Measurements from ENCODE around the gene HSPBAP1.
A peak's percentile ranks its signal among the peaks of the same experiment; 100 is the strongest.

Gene HSPBAP1

GRCh38 chr3:122793568-122794416 lies at the start of gene HSPBAP1:
Gene HSPBAP1 (minus strand): TSS chr3:122793831. CDS start chr3:122793680, 151 bp downstream.
- peak; percentile 92 for DNase-seq
- ATAC-seq, result peak; percentile 59

DNA sequence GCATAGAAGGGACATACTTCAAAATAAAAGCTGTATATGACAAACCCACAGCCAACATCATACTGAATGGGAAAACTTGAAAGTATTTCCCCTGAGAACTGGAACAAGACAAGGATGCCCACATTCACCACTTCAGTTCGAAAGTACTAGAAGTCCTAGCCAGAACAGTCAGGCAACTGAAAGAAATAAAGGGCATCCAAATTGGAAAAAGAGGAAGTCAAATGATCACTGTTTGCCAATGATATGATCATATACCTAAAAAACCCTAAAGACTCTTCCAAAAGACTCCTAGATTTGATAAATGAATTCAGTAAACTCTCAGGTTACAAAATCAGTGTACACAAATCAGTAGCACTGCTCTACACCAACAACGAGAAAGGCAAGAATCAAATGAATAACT lies 42.0 kb upstream of the HSPBAP1 start:
- ATAC-seq (no peak), DNase-seq (no peak)

DNA sequence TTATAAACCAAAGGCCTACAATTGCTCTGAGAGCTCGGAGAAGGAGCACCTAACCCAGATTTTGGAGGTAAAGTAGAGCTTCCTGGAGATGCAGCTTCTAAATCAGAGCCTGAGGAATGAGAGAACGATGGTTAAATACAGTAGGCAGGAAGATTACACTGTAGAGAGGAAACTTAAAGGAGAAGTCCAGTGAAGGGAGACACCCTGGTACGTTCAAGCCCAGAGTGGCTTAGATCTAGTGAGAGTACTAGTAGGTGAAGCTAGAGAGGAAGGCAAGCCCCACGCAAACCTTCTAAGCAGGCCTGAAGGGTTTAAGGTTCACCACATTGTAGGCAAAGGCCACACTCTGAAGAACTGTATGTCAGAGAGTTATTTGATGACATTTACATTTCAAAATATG lies 34.6 kb upstream of the HSPBAP1 start:
- no peak for ATAC-seq
- no peak for DNase-seq

DNA sequence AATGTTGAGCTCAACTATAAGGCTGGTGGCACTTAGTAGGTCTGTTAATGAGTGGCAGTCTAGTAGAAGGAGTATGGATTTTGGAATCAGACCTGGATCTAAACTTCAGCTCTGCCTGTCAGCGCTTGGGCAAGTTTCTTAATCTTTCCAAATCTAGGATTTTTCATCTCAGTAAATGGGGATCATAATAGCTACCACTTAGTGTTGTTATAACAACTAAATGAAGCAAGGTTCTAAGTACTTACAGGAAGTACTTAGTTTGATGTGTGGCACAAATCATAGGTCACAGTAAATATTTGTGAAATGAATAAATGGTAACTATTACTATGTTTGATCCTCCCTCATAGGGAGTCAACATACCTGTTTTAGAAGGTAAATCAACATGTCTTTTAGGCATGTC lies 32.6 kb upstream of the HSPBAP1 start:
- ATAC-seq, result no peak
- no peak for DNase-seq

GRCh38 chr3:122825460-122825859 lies 31.8 kb upstream of the HSPBAP1 start:
- no peak for ATAC-seq
- no peak for DNase-seq

- no peak for ATAC-seq
- no peak for DNase-seq
Measured at GRCh38 chr3:122824465-122825381, 31.1 kb upstream of the HSPBAP1 start.

DNA sequence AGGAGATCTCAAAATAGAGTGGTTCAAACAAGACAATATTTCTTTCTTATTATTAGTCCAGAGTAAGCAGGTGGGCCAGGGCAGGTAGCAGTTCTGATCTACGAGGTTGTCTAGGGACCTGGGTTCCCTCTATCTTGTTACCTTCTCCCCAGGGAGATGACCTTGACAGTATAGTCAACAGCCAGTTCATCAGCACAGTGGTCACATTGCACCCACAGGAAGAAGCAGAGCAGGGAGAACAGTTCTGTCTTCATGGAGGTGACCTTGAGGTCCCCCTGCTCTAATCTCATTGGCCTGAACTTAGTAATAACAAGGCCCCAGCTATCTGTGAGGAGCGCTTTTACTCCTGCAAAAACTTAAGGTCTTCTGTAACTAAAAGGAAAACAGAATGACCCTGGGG lies 23.0 kb upstream of the HSPBAP1 start:
- no peak for ATAC-seq
- DNase-seq, result no peak

GRCh38 chr3:122810734-122811133 lies 17.1 kb upstream of the HSPBAP1 start:
- ATAC-seq (no peak), DNase-seq (no peak)

- DNase-seq (no peak), ATAC-seq (no peak)
Measured at GRCh38 chr3:122803977-122804376, 10.3 kb upstream of the HSPBAP1 start.

GRCh38 chr3:122802323-122802722 lies 8.7 kb upstream of the HSPBAP1 start:
- ATAC-seq, result no peak
- no peak for DNase-seq

DNA sequence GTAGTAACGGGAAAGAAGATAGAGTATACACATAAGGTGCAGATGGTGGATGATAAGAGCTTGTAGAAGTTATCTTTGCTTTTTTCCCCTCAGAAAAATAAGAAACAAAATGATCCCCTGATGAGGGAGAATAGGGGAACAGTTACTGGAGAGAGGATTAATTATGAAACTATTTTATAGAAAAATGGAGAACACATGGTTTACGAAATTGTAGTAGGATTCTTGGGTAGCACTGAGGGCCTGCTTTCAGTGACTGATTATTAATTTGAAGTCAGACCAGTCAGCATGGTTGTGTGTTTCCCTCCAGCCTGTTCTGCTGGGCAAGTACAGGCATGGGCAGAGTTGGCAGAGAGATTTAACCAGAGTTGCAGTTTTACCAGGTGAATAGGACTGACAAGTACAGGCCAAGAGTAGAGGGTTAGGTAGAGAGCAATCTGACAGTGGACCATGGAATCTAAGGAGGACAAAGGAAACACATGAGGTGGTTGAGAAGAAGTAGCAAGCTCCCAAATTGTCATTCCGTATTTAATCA lies 7.1 kb upstream of the HSPBAP1 start:
- no peak for ATAC-seq
- no peak for DNase-seq

GRCh38 chr3:122800031-122800430 lies 6.4 kb upstream of the HSPBAP1 start:
- DNase-seq (no peak), ATAC-seq (no peak)

- no peak for ATAC-seq
Measured at GRCh38 chr3:122799322-122799721, 5.7 kb upstream of the HSPBAP1 start.

DNA sequence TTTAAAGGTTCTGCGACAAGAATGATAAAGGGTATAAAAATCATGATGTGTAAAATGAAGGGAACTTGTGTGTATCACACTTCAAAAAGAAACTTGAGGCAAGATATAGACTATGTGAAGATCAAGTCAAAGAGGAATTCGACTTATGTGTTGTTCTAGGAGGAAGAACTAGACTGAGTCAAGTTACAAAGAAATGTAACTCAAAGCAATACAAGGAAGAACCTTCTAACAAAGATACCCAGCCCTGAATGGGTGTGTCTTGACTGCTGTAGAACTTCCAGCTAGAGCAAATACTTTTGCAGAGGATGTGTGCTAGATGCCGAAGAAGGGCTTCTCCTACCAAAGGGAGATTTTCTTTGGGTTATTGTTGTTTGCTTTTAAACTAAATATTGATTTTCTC lies 3.7 kb upstream of the HSPBAP1 start:
- no peak for ATAC-seq
- no peak for DNase-seq

More at GRCh38 chr3:122799322-122799721, 5.7 kb upstream of the HSPBAP1 start:
- DNase-seq, result no peak

DNA sequence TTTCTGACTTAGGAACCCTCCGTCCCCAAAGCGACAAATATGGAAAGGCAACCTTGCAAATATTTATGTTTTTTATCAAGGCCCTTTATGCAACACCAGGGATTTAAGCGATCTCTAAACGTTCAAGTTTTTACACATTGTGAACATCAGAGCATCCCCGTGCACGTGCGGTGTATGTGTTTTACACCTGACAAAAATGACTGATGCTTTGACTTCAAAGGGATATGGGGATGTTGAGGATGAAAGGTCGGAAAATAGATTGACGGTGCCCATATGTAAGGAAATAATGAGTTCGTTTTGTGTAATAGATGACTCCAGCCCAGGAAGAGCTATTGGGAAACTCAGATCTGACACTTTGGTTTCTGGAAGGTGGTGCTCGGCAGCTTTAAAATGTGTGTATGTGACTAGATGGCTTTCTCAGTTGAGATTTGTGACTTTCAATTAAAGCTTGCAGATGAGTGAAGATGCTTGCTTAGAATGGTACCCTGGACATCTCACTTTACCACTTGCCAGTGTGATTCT lies 2.1 kb upstream of the HSPBAP1 start:
- no peak for ATAC-seq
- no peak for DNase-seq

DNA sequence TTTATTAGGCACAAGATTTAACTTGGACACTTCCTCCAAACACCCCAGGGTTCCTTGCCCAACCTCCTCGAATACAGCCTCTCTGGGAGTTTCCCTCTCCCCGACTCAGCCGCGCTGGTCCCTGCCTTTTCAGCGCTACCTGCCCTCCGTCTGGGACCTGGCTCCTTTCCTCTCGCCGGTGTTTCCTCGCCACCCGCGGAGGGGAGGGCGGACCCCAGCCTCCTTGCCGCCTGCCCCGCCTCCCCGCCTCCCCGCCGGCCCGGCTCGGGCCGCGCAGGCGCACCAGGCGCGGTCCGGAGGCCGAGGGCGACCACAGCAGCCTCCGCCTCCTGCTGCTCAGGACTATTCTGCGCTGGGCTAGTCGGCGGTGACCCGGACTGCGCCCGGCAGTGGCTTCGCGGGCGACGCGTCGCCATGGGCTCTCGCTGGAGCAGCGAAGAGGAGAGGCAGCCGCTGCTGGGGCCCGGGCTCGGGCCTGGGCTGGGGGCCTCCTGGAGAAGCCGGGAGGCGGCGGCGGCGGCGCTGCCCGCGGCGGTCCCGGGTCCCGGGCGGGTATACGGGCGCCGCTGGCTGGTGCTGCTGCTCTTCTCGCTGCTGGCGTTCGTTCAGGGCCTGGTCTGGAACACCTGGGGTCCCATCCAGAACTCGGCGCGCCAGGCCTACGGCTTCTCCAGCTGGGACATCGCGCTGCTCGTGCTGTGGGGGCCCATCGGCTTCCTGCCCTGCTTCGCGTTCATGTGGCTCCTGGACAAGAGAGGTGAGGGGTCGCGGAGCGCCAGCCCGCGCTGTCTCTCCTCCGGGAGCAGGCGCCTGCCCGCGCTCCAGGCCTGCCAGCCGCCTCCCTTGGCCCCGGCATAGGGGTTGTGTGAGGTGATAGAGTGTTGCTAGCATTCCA lies 1.4 kb upstream of the HSPBAP1 start, which contains the start of gene SLC49A4:
Gene SLC49A4 (plus strand): TSS at position 291 of the 895 bp plus-strand sequence. CDS start 124 bp downstream, at position 415.
- DNase-seq (peak; percentile 77), ATAC-seq (peak; percentile 74)

GRCh38 chr3:122794483-122794778 lies 800 bp upstream of the HSPBAP1 start:
- no peak for DNase-seq
- ATAC-seq, result no peak

DNA sequence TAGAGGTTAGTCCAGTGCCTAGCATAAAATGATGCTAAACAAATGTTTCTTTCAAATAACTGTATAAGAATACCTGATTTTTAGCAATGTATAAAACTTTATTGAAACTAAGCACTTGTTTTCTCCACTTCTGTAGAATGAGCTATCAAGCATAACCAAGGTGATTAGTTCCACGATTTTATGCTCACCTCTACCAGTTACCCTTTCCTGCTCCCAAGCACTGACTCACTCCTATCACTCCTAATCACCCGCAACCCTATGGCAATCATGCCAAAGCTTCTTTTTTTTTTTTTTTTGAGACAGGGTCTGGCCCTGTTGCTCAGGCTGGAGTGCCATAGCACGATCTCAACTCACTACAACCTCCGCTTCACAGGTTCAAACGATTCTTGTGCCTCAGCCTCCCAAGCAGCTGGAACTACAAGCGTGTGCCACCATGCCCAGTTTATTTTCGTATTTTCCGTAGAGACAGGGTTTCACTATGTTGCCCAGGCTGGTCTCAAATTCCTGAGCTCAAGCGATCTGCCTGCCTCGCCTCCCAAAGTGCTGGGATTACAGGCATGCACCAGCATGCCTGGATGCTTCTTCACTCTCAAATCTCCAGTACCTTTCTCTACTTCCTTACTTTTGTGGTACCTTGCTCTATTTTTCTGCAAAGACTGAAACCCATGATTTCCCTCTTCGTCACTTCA lies 3.9 kb downstream of the HSPBAP1 start:
- DNase-seq, result no peak
- ATAC-seq, result no peak

DNA sequence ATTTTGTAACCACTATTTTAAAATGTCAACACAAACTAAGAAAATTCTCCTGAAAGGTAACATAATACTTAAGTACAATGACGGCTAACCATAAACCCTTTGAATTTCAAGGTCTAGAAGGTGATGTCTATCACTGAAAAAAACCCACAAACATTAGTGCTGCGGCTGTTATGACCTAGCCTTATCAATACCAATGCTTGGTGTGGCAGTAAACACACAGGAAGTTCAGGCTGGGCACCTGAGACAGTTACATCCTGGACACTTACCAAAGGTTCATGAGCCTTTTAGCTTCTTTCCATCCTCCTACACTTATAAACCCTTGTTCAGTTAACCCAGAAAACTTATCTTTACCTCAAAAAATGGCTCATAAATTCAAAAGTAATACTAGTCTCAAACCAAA lies 5.8 kb downstream of the HSPBAP1 start:
- DNase-seq (no peak), ATAC-seq (no peak)

DNA sequence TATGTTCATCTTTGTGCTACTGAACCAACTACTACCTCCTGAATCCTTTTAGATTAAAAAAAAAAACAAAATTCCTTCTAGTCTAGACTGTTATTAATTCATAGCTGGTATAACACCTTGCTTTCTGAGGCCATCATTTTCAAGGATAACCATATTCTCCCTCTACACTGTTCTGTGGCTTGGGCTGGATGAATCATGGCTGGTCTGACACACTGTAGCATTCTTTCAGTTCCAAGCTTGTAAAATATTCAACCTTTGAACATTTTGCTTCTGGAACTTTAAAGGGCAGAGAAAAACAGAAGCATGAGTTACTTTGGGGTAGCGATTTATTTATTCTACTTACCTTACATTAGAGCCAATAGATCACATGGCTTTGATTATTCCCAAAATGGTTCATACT lies 7.6 kb downstream of the HSPBAP1 start:
- ATAC-seq (peak; percentile 85), DNase-seq (no peak)

GRCh38 chr3:122785231-122785630 lies 8.4 kb downstream of the HSPBAP1 start:
- no peak for DNase-seq
- ATAC-seq, result no peak
